HCT116 (cell line): ENCODE data around the gene DLD. TPM values are rescaled to one million over a fixed set of nuclear protein-coding genes. Genes with fewer than 3 reads are reported as not detected.

Experiments used
- ATAC-seq: fragments of 200-7000 bp; cut with Tn5 transposase; 2 replicates; pipeline ENCODE4 v1.9.1; 2020; ENCODE audit warnings: mild to moderate bottlenecking, moderate library complexity
- BruUV-seq: library from RNA; stranded (reverse); fragments of 400-500 nt; replicated peaks from 2 replicates; lab custom pipeline; 2021; lab: Mats Ljungman, UMichigan
- CTCF ChIA-PET: fragments of 300-600 bp; sonication (Branson Sonifier 250); formaldehyde crosslinking; loops from one replicate; lab custom pipeline; 2021; ENCODE audit warnings: antibody characterized with exemption; lab: Charles Lee
- POLR2A ChIA-PET: fragments of 300-600, 350-600 bp; sonication (Branson Sonifier 250); formaldehyde crosslinking; loops from one replicate; lab custom pipeline; 2021; ENCODE audit warnings: antibody characterized with exemption; lab: Charles Lee
- RAD21 ChIA-PET, 2 experiments: fragments of 300-600 bp; sonication (Branson Sonifier 250); formaldehyde crosslinking; loops; one replicate each; lab custom pipeline; 2023; ENCODE audit warnings: low total read pairs in 2 of 2; ENCODE audit not compliant: uncharacterized antibody in 2 of 2, unreplicated experiment in 2 of 2, low non-redundant PET in 1 of 2; lab: Charles Lee
- DNase-seq: peaks from one replicate; pipeline ENCODE4 v3.0.0-alpha.2; 2010; ENCODE audit warnings: low read depth, low spot score
- H2AFZ ChIP-seq: fragments of 200-600 bp; shearing (Covaris generic), sonication (generic); 2 replicates; pipeline ENCODE4 v1.6.1; 2017; ENCODE audit warnings: low read depth, mixed run types, mixed read lengths, antibody characterized with exemption, low read length; ENCODE audit not compliant: poor library complexity, severe bottlenecking
- H3K27ac ChIP-seq: 2 replicates; pipeline ENCODE4 v1.5.1; 2012; ENCODE audit warnings: low read depth, low read length
- H3K27me3 ChIP-seq: fragments of 200-600 bp; sonication (generic); 2 replicates; pipeline ENCODE4 v1.6.1; 2016; ENCODE audit warnings: mixed run types, low read length, mixed read lengths; ENCODE audit not compliant: insufficient read depth
- H3K36me3 ChIP-seq, 2 experiments: fragments of 200-500 bp in 1 of 2; fragments of 200-600 bp in 1 of 2; sonication (Bioruptor generic) in 1 of 2; sonication (generic) in 1 of 2; 2 replicates each; pipeline versions ENCODE4 v1.5.1 to v1.6.1; 2014 to 2016; ENCODE audit warnings: low read length in 2 of 2, inconsistent platforms in 1 of 2, mixed read lengths in 1 of 2, mixed run types in 1 of 2; ENCODE audit not compliant: insufficient read depth in 2 of 2, control insufficient read depth in 1 of 2
- H3K4me1 ChIP-seq, 2 experiments: fragments of 200-600 bp in 1 of 2; sonication (generic) in 1 of 2; 2 replicates each; pipeline versions ENCODE4 v1.5.1 to v1.6.1; 2012 to 2017; ENCODE audit warnings: low read length in 2 of 2, inconsistent platforms in 1 of 2, mild to moderate bottlenecking in 1 of 2, mixed read lengths in 1 of 2, mixed run types in 1 of 2, moderate library complexity in 1 of 2; ENCODE audit not compliant: insufficient read depth in 2 of 2, control insufficient read depth in 1 of 2
- H3K4me2 ChIP-seq: fragments of 200-600 bp; sonication (generic); 2 replicates; pipeline ENCODE4 v1.6.1; 2017; ENCODE audit warnings: mixed run types, low read length, mixed read lengths
- H3K4me3 ChIP-seq, 2 experiments: fragments of 200-600 bp in 1 of 2; sonication (generic) in 1 of 2; replicated peaks in 1 of 2; 2 replicates each; pipeline ENCODE4 v1.5.1; 2011 to 2016; ENCODE audit warnings: low read length in 2 of 2, control low read depth in 1 of 2, low read depth in 1 of 2, mild to moderate bottlenecking in 1 of 2, mixed read lengths in 1 of 2, mixed run types in 1 of 2
- H3K79me2 ChIP-seq: fragments of 200-600 bp; sonication (generic); 2 replicates; pipeline ENCODE4 v1.6.1; 2017; ENCODE audit warnings: mild to moderate bottlenecking, mixed run types, low read length, moderate library complexity, mixed read lengths; ENCODE audit not compliant: insufficient read depth
- H3K9ac ChIP-seq: fragments of 200-600 bp; sonication (generic); 2 replicates; pipeline ENCODE4 v1.6.1; 2016; ENCODE audit warnings: low read length, mixed read lengths
- H3K9me2 ChIP-seq: fragments of 200-600 bp; sonication (generic), shearing (Covaris generic); 2 replicates; pipeline ENCODE4 v1.6.1; 2017; ENCODE audit warnings: mixed run types, mild to moderate bottlenecking, moderate library complexity; ENCODE audit not compliant: insufficient read depth
- H3K9me3 ChIP-seq, 2 experiments: fragments of 200-500 bp in 1 of 2; fragments of 200-600 bp in 1 of 2; sonication (Bioruptor generic) in 1 of 2; sonication (generic) in 1 of 2; 2 replicates each; pipeline ENCODE4 v1.6.1; 2014 to 2017; ENCODE audit warnings: low read length in 2 of 2, mixed read lengths in 2 of 2, inconsistent platforms in 1 of 2, low read depth in 1 of 2, mild to moderate bottlenecking in 1 of 2, mixed run types in 1 of 2, moderate library complexity in 1 of 2; ENCODE audit not compliant: control insufficient read depth in 1 of 2, insufficient read depth in 1 of 2
- H4K20me1 ChIP-seq: fragments of 200-600 bp; sonication (generic), shearing (Covaris generic); 2 replicates; pipeline ENCODE4 v1.6.1; 2017; ENCODE audit warnings: mixed run types, mild to moderate bottlenecking, moderate library complexity; ENCODE audit not compliant: insufficient read depth
- CBX3 ChIP-seq: IDR thresholded peaks from 2 replicates; pipeline ENCODE4 v1.6.1; 2012; ENCODE audit warnings: low read depth
- CEBPB ChIP-seq: IDR thresholded peaks from 2 replicates; pipeline ENCODE4 v1.6.1; 2012; ENCODE audit warnings: low read depth
- EGR1 ChIP-seq: IDR thresholded peaks from 2 replicates; pipeline ENCODE4 v1.6.1; 2012; ENCODE audit warnings: low read depth
- ELF1 ChIP-seq: IDR thresholded peaks from 2 replicates; pipeline ENCODE4 v1.6.1; 2012; ENCODE audit warnings: low read depth, borderline replicate concordance
- EZH2 ChIP-seq: fragments of 200-600 bp; sonication (generic); IDR thresholded peaks from 2 replicates; pipeline ENCODE4 v1.6.1; 2017; ENCODE audit warnings: antibody characterized with exemption, mixed run types
- EZH2phosphoT487 ChIP-seq: fragments of 200-600 bp; IDR thresholded peaks from 2 replicates; pipeline ENCODE4 v1.6.1; 2018; ENCODE audit warnings: antibody characterized with exemption, borderline replicate concordance
- JUND ChIP-seq: IDR thresholded peaks from 2 replicates; pipeline ENCODE4 v1.6.1; 2012
- MAX ChIP-seq: IDR thresholded peaks from 2 replicates; pipeline ENCODE4 v1.6.1; 2012
- POLR2A ChIP-seq: IDR thresholded peaks from 2 replicates; pipeline ENCODE4 v1.7.0; 2011; ENCODE audit warnings: borderline replicate concordance; ENCODE audit not compliant: insufficient read depth, insufficient read length; ENCODE audit errors: extremely low read depth
- POLR2AphosphoS5 ChIP-seq: IDR thresholded peaks from 2 replicates; pipeline ENCODE4 v1.6.1; 2011; ENCODE audit warnings: mild to moderate bottlenecking, low read depth, low read length, moderate library complexity
- RAD21 ChIP-seq: IDR thresholded peaks from 2 replicates; pipeline ENCODE4 v1.6.1; 2012; ENCODE audit warnings: low read depth, mild to moderate bottlenecking
- SIN3A ChIP-seq: IDR thresholded peaks from 2 replicates; pipeline ENCODE4 v1.6.1; 2012; ENCODE audit warnings: low read depth
- SP1 ChIP-seq: IDR thresholded peaks from 2 replicates; pipeline ENCODE4 v1.6.1; 2012; ENCODE audit warnings: low read depth
- TCF7L2 ChIP-seq: IDR thresholded peaks from 2 replicates; pipeline ENCODE4 v1.7.0; 2011; ENCODE audit warnings: borderline replicate concordance, inconsistent platforms; ENCODE audit not compliant: insufficient read depth, insufficient read length; ENCODE audit errors: extremely low read depth
- YY1 ChIP-seq: IDR thresholded peaks from 2 replicates; pipeline ENCODE4 v1.6.1; 2011; ENCODE audit warnings: low read length, low read depth, moderate library complexity, mild to moderate bottlenecking; ENCODE audit not compliant: insufficient replicate concordance; ENCODE audit errors: extremely low read depth
- ZFX ChIP-seq: fragments of 450-650 bp; IDR thresholded peaks from 2 replicates; pipeline ENCODE4 v1.6.1; 2017
- ZNF274 ChIP-seq: fragments of 200-500 bp; sonication (Bioruptor generic); IDR thresholded peaks from 2 replicates; pipeline ENCODE4 v1.6.1; 2014; ENCODE audit warnings: mild to moderate bottlenecking, low read depth, low read length, inconsistent platforms
- intact Hi-C: fragments of 100-400 bp; cut with micrococcal nuclease; formaldehyde crosslinking; loops from 2 replicates; pipeline ENCODE4 v1.10.0; 2022
- total RNA-seq: library from RNA; stranded (reverse); gene quantifications from one replicate; pipeline ENCODE4 v1.2.1, GENCODE V29; 2021; ENCODE audit not compliant: unreplicated experiment
- TF ChIP-seq, protein P1 (sequence below): IDR thresholded peaks from 2 replicates; pipeline ENCODE4 v1.6.1; 2012
- TF ChIP-seq, protein P2 (sequence below): IDR thresholded peaks from 2 replicates; pipeline ENCODE4 v1.6.1; 2011; ENCODE audit warnings: mild to moderate bottlenecking, low read length, moderate library complexity; ENCODE audit not compliant: insufficient replicate concordance; ENCODE audit errors: extremely low read depth

Gene DLD
- total RNA-seq, 1 experiment from 2014 or later, result 104 TPM

GRCh38 chr7:107890962-107891635 is at the start of gene DLD (continued):
- TF ChIP-seq, protein P1, sequence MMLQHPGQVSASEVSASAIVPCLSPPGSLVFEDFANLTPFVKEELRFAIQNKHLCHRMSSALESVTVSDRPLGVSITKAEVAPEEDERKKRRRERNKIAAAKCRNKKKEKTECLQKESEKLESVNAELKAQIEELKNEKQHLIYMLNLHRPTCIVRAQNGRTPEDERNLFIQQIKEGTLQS, result no peak
- TF ChIP-seq CBX3 (no peak), YY1 (peak; percentile 23), POLR2AphosphoS5 (peak; percentile 86), EZH2phosphoT487 (no peak), JUND (no peak)
- TF ChIP-seq, all 23 proteins: peak for 9

DNA sequence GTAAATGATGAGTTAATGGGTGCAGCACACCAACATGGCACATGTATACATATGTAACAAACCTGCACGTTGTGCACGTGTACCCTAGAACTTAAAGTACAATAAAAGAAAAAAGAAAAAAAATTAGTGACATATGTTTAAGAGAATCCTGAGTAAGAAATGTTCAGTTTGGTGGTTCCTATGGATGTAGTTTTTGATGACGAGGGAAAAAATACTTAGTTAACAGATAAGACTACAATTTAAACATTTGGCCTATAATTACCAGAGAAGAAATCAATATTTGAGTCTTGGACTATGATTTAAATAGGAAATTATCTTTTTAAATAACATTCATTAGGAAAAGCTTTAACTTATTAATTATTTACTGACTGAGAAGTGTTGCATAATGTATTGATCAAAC is 48.8 kb upstream of the DLD start:
- Histone ChIP-seq H4K20me1 (no peaks in the 10 kb centered on the region), H2AFZ (no peak overlapping the region)
- BruUV-seq, result no TSS peak
- POLR2A ChIA-PET, result no interaction called here
- TF ChIP-seq SIN3A (no peak), YY1 (no peak)
- TF ChIP-seq, all 23 proteins: peak for 0
- H3K4me1 ChIP-seq, result no peaks in the 10 kb centered on the region
- DNase-seq, result no peak
- intact Hi-C loops, result no loop called here
- no peak for ATAC-seq
- ChIA-PET RAD21 (no interaction called here), CTCF (no interaction called here)
- H3K79me2 ChIP-seq, result no peaks in the 10 kb centered on the region
- H3K36me3 ChIP-seq, result no peaks in the 10 kb centered on the region
- no peak overlapping the region for H3K4me2 ChIP-seq
- H3K9me2 ChIP-seq, result no peaks in the 10 kb centered on the region
- no peak overlapping the region for H3K4me3 ChIP-seq
- no peak overlapping the region for H3K9ac ChIP-seq
- H3K27me3 ChIP-seq, result no peaks in the 10 kb centered on the region
- no peak overlapping the region for H3K27ac ChIP-seq
- no peaks in the 10 kb centered on the region for H3K9me3 ChIP-seq

DNA sequence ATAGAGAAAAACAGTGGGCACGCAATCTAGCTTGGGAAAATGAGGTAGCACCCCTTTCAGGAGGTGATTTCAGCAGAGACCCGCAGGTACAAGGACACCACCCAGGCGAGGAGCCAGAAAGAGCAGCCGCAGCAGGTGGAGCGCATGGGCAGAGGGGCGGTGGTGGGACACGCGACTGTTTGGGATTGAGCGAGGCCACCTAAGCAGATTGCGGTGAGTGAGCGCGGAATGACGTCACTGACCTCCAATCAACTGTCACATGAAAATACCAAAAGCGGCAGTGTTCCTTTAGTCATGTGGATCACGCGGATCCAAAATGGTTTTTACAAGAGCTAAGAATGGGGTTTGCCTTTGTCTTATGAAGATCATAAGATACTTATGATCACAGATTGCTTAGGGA is 47.8 kb upstream of the DLD start:
- POLR2A ChIA-PET, result no interaction called here
- Histone ChIP-seq H4K20me1 (no peaks in the 10 kb centered on the region), H3K79me2 (no peaks in the 10 kb centered on the region), H3K9me2 (no peaks in the 10 kb centered on the region), H3K27me3 (no peaks in the 10 kb centered on the region), H3K4me3 (no peak overlapping the region), H3K9me3 (no peaks in the 10 kb centered on the region), H2AFZ (no peak overlapping the region), H3K36me3 (no peaks in the 10 kb centered on the region), H3K4me1 (no peaks in the 10 kb centered on the region), H3K27ac (no peak overlapping the region), H3K9ac (no peak overlapping the region), H3K4me2 (no peak overlapping the region)
- BruUV-seq, result no TSS peak
- intact Hi-C loops, result no loop called here
- RAD21 ChIA-PET, result no interaction called here
- DNase-seq (no peak), ATAC-seq (no peak)
- CTCF ChIA-PET, result no interaction called here
- TF ChIP-seq EZH2, result no peak
- no peak for TF ChIP-seq ZFX
- TF ChIP-seq MAX, result no peak
- no peak for TF ChIP-seq SIN3A
- no peak for TF ChIP-seq ELF1
- no peak for TF ChIP-seq CEBPB
- no peak for TF ChIP-seq TCF7L2
- TF ChIP-seq, protein P2, sequence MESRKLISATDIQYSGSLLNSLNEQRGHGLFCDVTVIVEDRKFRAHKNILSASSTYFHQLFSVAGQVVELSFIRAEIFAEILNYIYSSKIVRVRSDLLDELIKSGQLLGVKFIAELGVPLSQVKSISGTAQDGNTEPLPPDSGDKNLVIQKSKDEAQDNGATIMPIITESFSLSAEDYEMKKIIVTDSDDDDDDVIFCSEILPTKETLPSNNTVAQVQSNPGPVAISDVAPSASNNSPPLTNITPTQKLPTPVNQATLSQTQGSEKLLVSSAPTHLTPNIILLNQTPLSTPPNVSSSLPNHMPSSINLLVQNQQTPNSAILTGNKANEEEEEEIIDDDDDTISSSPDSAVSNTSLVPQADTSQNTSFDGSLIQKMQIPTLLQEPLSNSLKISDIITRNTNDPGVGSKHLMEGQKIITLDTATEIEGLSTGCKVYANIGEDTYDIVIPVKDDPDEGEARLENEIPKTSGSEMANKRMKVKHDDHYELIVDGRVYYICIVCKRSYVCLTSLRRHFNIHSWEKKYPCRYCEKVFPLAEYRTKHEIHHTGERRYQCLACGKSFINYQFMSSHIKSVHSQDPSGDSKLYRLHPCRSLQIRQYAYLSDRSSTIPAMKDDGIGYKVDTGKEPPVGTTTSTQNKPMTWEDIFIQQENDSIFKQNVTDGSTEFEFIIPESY, result no peak
- TF ChIP-seq RAD21, result no peak
- no peak for TF ChIP-seq SP1
- no peak for TF ChIP-seq ZNF274
- no peak for TF ChIP-seq CBX3
- no peak for TF ChIP-seq POLR2A
- no peak for TF ChIP-seq EGR1
